GM21717 (cell line): ENCODE data around the gene LPP.

ENCODE experiments used
- ATAC-seq: cut with Tn5 transposase; IDR thresholded peaks from one replicate; pipeline ENCODE4 v1.9.1; 2021; ENCODE audit warnings: mild to moderate bottlenecking, moderate library complexity; ENCODE audit not compliant: unreplicated experiment

The LPP gene

DNA sequence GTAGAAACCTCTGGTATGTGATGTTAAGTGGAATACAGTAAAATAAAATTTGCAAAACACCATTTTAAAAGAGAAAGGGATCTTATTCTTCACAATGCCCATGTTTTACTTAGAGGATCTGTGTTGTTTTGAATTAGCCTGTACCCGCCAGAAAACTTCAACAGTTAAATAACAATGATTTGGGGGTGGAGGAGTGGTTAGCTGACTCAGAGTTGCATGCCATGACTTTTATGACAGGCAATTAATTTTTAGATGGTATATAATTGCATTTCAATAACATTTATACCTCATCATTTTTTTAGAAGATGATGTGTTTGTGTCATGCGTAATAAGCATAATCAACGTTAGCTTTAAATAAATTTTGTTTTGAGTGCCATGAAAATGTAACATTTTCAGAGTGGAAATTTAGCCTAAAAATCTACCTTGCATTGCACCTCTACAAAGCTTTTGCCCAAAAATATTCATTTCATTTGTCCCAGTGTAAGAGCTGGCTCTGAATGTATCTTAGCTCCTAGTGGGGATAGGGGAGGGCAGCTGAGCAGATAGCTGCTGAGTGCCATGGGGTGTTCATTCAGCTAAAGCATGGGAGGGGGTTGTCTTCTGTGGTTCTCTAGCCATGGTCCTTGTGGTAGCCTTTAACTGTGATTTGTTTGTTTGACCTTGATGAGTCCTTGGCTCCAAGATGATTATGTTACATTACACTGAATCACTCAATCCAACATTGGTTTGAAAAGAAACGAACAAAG lies 379.8 kb downstream of the LPP start:
- ATAC-seq, result no peak

DNA sequence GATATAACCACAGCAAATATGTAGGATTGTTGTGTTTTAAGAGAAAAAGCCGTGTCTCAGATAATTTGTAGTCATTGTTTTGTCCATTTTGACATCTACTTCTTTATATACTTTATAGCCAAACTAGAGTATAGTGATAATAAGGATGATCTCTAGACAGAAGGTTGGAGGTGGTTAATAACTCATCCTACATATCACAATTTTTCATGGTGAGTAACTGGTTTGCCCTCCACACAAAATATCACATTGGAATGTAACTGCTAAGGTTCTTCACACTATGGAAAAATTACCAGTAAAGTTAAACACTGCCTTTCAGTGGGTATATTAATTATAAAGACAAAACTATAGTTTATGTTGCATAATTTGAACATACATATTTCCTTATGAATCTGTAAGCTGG lies 380.7 kb downstream of the LPP start:
- no peak for ATAC-seq

DNA sequence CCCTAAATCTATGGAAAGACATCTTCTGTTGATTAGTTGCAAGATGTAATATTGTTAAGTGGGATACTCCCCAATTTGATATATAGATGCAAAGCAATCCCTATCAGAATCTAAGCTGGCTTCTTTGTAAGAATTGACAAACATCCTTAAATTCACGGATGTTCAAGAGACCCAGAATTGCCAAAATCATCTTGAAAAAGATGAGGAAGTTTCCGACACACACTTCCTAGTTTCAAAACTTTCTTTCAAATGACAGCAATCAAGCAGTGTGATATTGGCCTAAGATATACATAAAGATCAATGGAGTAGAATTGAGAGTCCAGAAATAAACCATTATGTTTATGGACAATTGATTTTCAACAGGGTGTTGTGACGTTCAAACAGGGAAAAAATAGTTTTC lies 383.6 kb downstream of the LPP start:
- ATAC-seq, result no peak

DNA sequence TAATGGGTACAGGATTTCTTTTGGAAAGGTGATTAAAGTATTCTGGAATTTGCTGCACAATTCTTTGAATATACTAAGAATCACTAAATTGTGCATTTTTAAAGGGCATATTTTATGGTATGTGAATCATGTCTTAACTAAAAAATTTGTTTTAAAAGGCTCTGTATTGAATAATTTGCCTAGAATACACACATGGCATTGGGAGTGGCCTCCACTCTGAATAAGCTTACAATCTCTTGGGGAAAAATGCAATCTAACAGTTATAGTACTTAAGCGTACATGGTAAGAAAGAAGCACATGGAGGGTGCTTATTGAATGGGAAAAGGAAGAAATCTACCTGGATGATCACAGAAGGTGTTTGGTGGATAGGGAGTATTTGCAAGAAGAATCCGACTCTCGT lies 385.1 kb downstream of the LPP start:
- ATAC-seq, result no peak

DNA sequence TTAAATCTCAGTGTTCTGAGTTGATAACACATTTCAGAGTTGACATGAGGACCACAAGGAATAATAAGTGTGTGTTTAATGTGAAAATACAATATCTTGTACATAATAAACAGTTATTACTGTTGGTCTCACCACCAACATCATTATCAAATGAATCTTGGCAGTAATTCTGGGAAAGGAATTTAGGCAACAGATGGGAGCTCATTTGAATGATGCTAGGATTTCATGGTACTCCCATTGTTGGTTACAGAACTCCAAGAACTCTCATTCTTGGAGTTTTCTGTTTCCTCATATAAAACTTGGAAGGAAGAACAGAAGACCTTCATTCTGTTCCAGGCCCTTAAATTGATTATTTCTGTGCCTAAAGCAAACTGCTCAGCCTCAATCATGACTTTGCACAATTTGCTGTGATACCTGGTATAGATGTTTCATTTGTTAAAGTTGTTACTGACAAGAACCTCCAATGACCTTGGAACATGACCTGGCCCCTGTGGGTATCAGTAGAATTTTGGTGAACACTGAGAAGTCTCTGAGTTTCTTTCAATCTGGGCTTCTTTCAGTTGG lies 385.8 kb downstream of the LPP start:
- no peak for ATAC-seq

DNA sequence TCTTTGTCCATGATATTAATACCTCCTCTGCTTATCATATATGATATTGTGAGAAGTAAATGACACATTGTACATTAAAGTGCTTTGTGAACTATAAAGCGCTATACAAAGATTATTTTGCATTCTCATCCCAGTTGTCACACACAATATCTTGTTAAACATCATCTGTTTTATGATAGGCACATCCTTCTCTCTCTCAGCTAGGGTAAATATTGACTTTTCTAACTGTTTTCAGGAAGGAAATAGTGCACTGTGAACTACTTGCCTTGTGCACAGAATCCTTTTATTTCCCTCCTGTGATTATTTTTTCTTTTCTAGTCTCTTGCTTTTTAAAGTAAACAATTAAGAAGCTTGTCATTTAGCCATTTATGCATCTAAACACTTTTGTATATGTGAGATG lies 388.2 kb downstream of the LPP start:
- no peak for ATAC-seq

DNA sequence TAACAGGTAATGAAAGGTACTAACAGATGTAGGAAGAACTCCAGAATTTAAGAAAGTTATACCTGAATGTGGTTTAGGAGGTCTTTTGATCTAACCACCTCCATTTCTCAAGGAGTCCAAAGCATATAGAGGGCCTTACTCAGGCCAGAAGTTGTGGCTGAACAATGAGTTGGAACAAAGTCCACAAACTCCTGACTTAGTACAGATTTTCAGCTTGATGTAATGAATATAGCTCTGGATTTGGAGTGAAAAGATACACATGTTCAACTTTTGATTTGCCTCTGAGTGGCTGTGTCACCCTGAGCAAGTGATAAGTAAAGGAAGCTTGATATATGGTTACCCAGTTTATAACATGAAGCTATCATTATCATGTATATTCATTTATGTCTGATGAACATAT lies 390.1 kb downstream of the LPP start:
- ATAC-seq, result no peak

DNA sequence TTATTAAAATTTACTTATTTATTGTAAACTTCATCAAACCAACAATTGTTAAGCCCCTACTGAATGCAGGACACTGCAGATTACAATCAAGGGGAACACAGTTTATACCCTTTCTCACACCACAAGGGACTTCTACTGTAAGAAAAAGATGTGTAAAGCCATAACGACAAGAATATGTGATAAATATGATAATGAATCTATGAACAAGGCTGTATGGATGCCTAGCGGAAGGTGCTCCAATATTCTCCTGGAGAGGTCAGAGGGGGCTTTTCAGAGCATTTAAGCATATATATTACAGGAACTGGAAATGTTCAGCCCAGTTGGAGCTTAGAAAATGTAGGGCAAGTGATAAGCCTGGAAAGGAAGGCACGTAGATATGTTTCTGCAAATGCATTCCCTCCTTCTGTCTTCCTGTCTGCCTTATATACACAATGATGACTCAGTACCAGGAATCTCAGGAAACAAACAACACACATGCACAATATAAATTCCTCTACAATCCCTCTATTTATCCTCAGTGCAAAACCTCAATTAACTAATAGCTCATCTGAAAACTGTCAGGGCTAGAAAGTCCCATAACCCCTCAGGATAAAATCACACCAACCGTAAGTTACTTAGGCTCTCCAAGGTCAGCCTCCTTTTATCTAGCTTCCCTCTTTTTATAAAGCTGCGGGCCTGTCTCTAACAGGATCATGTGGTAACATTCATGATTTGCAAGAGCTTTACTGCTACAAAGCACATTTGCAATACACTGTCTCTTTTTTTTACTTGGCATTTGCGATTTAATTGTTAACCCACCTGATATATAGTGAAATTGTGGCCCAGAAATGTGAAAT lies 393.1 kb downstream of the LPP start:
- no peak for ATAC-seq

DNA sequence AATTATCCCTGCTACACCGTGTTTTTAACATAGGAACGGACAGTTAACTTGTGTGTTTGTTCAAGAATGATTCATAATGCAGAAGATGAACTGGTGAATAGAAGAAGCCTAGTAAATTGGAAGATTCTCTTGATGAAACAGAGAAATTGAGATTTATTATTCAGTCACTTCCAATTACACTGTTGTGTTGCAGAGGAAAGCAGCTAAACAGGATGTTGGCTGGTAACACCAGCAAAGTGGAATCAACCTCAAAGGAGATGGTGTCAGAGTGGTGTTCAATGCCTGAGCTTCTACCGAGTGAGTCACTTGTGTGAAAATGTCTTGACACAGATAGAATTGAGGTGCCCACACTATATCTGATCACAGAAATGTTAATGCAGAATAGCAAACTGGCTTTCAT lies 399.6 kb downstream of the LPP start:
- no peak for ATAC-seq

DNA sequence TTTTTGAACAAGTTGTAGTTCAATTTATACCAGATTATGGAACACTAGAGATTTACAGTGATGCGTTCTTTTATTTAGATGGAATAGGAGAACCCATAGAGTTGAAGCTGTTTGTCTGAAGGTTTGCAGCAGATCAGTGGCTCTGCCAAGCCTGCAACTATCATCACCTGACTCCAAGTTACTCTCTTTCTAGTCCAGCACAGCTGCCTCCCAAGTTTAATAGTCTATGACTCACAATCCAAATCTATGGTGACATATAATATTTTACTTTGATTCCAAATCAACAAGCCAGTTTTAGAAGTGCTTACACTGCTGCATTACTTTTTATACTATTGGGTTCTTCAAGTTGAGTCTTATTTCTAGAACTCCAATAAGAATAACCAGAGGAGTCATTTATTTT lies 400.4 kb downstream of the LPP start:
- no peak for ATAC-seq

DNA sequence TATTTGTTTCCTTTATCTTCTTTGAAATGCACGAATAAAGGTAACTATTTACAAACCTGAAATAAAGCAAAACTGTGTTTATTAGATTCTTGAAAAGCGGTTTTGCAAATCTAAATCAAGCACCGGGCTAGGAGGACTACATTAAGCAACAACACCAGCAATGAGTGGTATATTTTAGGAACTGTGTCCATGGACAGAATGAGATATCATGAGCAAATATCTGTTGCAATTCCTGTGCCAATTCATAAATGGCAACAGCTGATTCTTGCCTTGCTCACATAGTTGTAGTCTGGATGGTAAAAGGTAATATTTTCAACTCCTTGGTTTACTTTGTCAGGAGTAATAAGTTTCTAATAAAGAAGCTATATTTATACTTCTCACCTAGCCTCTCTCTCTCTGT lies 403.3 kb downstream of the LPP start:
- ATAC-seq, result no peak

DNA sequence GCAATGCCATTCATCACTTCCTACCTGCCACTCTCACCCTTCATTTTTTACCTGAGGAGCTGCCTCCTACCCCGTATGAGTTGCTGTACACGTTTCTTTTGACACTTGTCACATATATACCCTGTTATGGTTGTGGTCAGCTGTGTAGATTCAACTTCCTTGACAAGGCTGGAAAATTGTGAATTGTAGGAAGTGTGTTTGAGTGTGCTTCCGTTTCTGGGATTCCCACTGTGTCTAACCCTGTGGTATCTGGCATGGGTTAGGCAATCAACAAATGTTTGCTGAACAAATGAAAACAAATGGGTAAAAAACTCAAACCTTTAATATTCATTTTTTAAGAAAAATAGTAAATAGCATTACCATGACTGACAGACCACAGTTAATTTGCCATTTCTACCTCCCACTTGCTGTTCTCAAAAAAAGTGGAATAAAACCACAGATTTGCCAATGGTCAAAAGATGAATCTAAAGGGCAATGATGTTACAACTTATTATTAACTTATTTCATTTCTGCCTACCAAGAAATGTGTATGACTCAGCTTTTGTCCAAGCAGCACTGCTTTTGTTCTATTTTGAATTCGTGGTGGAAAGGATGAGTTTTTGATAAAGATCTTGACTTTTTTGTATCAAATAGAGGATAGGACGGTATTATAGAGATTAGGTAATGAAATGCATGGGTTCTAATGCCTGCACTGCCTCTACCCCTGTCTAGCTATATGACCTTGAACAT lies 404.6 kb downstream of the LPP start:
- ATAC-seq, result no peak

DNA sequence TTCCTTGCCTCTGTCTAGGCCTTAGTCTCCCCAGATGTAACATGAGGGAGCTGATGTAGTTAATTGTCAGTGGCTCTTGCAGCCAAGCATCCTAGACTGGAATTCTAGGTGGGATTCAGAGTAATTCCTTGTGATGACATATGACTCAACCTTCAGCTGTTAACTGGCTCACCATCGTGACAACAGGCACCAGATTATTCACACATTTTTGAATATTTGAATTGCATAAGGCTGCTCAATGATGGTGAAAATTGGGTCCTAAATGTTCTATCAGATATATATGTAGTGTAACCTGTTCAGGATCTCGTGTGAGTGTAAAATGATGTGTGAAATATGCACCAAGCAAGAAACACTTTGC lies 405.1 kb downstream of the LPP start:
- no peak for ATAC-seq

DNA sequence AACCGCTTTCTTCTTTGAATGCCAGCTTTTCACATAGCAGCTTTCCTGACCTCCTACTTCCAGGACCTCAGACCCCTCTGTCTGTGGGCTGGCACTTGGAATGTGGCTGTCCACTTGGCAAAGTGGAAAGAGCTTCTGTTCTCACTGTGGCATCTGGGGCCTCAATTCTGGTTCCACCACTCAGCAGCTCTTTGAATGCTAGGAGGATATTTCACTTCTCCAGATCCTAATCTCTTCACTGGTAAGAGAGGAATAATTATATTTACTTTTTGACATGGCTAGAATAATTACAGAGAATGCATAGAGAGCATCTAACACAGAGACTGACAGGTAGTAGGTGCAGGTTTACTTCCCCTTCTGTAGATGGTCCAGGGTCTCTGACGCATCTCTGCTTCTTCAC lies 405.9 kb downstream of the LPP start:
- ATAC-seq, result no peak

DNA sequence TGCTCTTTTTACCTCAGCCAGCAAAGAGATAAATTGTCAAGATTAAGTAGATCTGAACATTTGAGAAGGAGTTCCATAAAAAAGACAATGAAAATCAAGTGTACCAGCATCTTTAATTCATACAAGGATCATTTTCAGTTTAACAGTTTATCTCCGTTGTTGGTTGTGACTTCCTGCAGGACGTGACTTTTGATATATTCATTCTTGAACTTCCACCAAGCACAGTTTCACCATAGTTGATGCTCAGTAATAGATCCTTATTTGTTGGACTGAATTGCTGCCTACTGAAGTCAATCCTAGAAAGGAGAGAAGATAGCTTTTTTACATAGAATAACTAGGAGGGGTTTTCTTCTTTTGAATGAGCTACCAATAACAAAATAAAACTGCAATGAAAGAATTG lies 408.2 kb downstream of the LPP start:
- ATAC-seq, result no peak

DNA sequence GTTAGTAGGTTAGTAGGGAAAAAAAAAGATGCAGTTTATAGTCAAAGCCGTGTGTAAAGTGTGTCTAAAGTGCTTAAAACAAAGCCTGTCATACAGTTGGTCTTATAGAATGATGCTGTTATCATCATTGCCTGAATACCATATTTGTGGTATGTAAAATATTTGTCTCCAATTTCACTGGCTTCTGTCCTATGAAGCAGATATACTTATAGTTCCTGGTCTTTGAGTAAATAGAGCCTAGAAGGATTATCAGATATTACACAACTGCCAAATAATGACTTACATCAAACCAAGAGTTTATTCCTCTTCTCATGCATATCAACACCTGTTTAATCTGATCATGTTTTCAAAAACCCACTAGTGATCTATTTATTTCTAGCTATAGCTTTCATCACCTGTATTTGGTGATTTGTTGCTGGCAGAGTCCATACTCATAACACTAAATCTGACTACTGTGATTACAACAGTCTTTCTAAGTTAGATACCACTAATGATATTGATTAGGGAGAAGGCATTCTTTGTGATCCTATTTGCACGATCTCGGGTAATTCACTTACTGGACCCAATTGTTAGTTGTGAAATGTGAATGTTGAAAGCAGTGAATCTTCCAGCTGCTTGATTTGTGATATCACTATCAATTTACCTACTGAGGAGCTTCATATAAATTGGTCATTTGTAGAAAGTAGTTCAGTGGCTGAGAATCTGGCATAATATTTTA lies 413.7 kb downstream of the LPP start:
- no peak for ATAC-seq

DNA sequence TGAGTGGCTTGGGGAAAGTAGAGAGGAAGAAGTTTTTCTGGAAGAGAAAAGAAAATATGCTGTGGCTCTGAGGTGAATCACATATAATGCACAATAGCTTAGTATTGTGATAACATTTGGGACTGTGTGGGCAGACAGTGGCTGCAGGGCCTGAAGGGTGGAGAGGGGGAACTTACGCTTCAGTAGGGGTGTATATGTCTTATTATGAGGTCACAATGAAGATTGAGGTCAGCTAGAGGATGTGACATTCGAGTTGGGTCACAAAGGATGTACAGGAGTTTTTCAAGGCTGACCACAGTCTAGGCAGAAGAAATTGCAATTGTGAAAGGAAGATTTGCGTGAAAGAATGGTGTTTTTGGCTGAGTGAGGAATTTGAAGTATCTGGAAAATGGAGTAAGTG lies 414.8 kb downstream of the LPP start:
- ATAC-seq, result no peak

DNA sequence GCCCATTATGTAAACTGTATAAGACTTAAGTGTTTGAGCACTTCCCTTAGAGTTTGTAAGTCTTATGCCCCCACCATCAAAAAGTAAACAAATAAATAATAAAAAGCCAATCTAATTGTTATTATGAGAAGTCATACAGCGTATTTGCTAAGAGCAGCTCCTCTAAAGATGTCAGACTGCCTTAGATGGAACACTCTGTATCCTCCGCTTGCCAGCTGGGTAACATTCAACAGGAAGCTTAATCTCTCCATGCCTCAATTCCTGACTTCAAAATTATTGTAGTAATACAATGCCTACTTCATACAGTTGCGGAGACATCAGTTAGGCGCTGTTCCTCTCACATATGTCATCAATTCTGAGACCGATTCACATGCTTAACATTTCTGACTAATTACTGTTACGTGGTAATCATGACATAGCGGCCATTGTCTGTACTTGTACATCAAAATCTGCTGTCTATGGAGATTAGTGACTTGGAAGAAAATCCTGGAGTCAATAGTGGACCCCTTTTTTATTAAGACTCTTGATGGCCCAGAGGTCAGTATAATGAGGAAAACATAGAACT lies 417.7 kb downstream of the LPP start:
- ATAC-seq, result no peak

DNA sequence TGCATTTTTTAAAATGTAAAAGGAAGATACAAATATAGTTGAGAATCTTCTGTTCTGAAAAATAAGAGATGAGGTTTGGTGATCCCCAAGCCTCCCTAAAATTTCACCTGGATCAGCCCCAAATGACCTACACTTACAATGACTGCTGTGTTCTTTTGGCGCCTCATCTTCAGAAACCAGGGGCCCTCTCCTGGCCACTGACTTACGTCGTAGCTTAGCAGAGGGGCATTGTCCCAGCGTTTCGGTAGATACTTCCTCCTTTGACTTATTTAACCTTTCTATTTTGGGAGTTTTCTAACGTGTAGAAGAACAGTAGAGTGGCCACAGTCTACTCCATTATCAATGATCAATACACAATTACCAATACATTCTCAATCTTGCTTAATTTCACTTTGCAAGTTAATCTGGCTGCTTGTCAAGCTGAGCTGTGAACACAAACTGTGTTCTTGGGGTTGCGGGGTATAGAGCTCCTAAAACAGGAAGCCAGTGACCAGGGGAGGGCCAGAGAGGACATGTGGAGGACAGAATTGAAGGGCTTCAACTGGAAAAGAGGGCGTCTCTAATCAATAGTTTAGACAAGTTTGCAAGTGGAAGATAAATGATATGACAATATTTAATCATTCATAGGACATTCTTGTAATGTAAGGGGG lies 419.5 kb downstream of the LPP start:
- no peak for ATAC-seq

DNA sequence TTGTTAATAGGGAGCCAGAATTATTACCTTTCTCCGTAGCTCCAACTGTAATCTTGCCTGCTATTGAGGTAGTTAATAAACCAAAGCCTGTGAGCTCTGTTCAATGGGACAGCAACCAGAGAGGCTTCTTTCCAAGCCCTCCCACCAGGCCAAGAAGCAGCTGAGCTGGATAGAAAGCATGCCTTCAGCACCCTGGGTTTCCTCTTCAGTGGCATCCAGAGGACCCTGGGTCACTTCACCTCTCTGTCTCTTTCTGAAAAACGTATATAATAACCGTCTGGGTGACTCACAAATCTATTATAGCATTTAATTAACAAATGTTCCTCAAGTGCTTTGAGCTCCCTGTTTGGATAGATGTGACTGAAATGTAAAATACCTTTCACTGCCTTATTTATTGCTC lies 420.0 kb downstream of the LPP start:
- no peak for ATAC-seq
